Measurements from ENCODE around the gene XRN1.

GRCh38 chr3:142310439-142310838, 137.4 kb downstream of the XRN1 start:
- TF ChIP-seq CTCF (optimal IDR thresholded peaks at IDR 0.05 in 1 of 3, IDR thresholded peaks at IDR 0.05 in 1 of 3, conservative IDR thresholded peaks at IDR 0.05 in 1 of 3; ENCODE audit: extremely low read depth in 1 of 3, insufficient read depth in 2 of 3, low read length in 3 of 3), result no peak
- TF ChIP-seq EZH2 (IDR thresholded peaks at IDR 0.05; ENCODE audit: low read length), result no peak

All from keratinocyte (primary cell).